HUES48 (cell line): ENCODE results near the gene COL5A1.

Experiments used
- H3K27ac ChIP-seq: one replicate; pipeline ENCODE4 v1.7.0; 2013; ENCODE audit warnings: low read depth, low read length, inconsistent platforms
- H3K27me3 ChIP-seq: 2 replicates; pipeline ENCODE4 v1.6.1; 2013; ENCODE audit warnings: mild to moderate bottlenecking, low read length; ENCODE audit not compliant: control insufficient read depth, insufficient read depth
- H3K36me3 ChIP-seq: 2 replicates; pipeline ENCODE4 v1.6.1; 2013; ENCODE audit warnings: low read length; ENCODE audit not compliant: control insufficient read depth, insufficient read depth
- H3K4me1 ChIP-seq: 2 replicates; pipeline ENCODE4 v1.6.1; 2013; ENCODE audit warnings: mild to moderate bottlenecking, low read length; ENCODE audit not compliant: control insufficient read depth, insufficient read depth
- H3K4me3 ChIP-seq: 2 replicates; pipeline ENCODE4 v1.5.1; 2013; ENCODE audit warnings: mild to moderate bottlenecking, low read depth, low read length
- H3K9ac ChIP-seq: 2 replicates; pipeline ENCODE4 v1.6.1; 2013; ENCODE audit warnings: mild to moderate bottlenecking, low read depth, low read length, moderate library complexity
- H3K9me3 ChIP-seq: 2 replicates; pipeline ENCODE4 v1.6.1; 2013; ENCODE audit warnings: low read length; ENCODE audit not compliant: control insufficient read depth, insufficient read depth

Gene COL5A1

GRCh38 chr9:134600371-134600770 is 41.2 kb upstream of the COL5A1 start:
- no peaks in the 10 kb centered on the region for H3K4me1 ChIP-seq
- no peaks in the 10 kb centered on the region for H3K36me3 ChIP-seq
- H3K9me3 ChIP-seq = no peaks in the 10 kb centered on the region; the same call in 1 of the 2 replicates
- H3K4me3 ChIP-seq = no peak overlapping the region
- no peak overlapping the region for H3K9ac ChIP-seq
- H3K27me3 ChIP-seq = no peaks in the 10 kb centered on the region
- no peak overlapping the region for H3K27ac ChIP-seq

- Histone ChIP-seq H3K9me3 (no peaks in the 10 kb centered on the region), H3K27me3 (no peaks in the 10 kb centered on the region), H3K4me1 (no peaks in the 10 kb centered on the region), H3K9ac (no peak overlapping the region), H3K4me3 (no peak overlapping the region), H3K36me3 (no peaks in the 10 kb centered on the region), H3K27ac (no peak overlapping the region)
Observed at GRCh38 chr9:134600836-134601638, 40.6 kb upstream of the COL5A1 start.

- H3K9ac ChIP-seq = no peak overlapping the region
- no peaks in the 10 kb centered on the region for H3K36me3 ChIP-seq
- H3K27ac ChIP-seq = peak overlapping the region; percentile 83
- H3K4me3 ChIP-seq = no peak overlapping the region
- no peaks in the 10 kb centered on the region for H3K9me3 ChIP-seq
- no peaks in the 10 kb centered on the region for H3K27me3 ChIP-seq
- H3K4me1 ChIP-seq = no peaks in the 10 kb centered on the region
Observed at GRCh38 chr9:134601764-134602163, 39.8 kb upstream of the COL5A1 start.

GRCh38 chr9:134602547-134603362 is 38.8 kb upstream of the COL5A1 start:
- Histone ChIP-seq H3K4me1 (no peaks in the 10 kb centered on the region), H3K4me3 (no peak overlapping the region), H3K9me3 (no peaks in the 10 kb centered on the region), H3K27ac (peak overlapping the region; percentile 83), H3K36me3 (no peaks in the 10 kb centered on the region), H3K9ac (no peak overlapping the region), H3K27me3 (no peaks in the 10 kb centered on the region)

- Histone ChIP-seq H3K36me3 (no peaks in the 10 kb centered on the region), H3K27me3 (no peaks in the 10 kb centered on the region), H3K4me3 (no peak overlapping the region), H3K4me1 (no peaks in the 10 kb centered on the region), H3K27ac (no peak overlapping the region), H3K9ac (no peak overlapping the region), H3K9me3 (no peaks in the 10 kb centered on the region)
Observed at GRCh38 chr9:134604834-134605233, 36.8 kb upstream of the COL5A1 start.

GRCh38 chr9:134605351-134605965 is 36.1 kb upstream of the COL5A1 start:
- H3K9me3 ChIP-seq = no peaks in the 10 kb centered on the region
- H3K4me1 ChIP-seq = no peaks in the 10 kb centered on the region
- no peak overlapping the region for H3K27ac ChIP-seq
- H3K9ac ChIP-seq = no peak overlapping the region
- H3K4me3 ChIP-seq = no peak overlapping the region
- no peaks in the 10 kb centered on the region for H3K27me3 ChIP-seq
- H3K36me3 ChIP-seq = no peaks in the 10 kb centered on the region

GRCh38 chr9:134605966-134606357 is 35.6 kb upstream of the COL5A1 start:
- Histone ChIP-seq H3K4me3 (no peak overlapping the region), H3K9ac (no peak overlapping the region), H3K27ac (no peak overlapping the region), H3K9me3 (no peaks in the 10 kb centered on the region), H3K4me1 (no peaks in the 10 kb centered on the region), H3K36me3 (no peaks in the 10 kb centered on the region), H3K27me3 (no peaks in the 10 kb centered on the region)

- no peaks in the 10 kb centered on the region for H3K36me3 ChIP-seq
- H3K27me3 ChIP-seq = no peaks in the 10 kb centered on the region
- no peak overlapping the region for H3K27ac ChIP-seq
- no peak overlapping the region for H3K9ac ChIP-seq
- H3K4me3 ChIP-seq = no peak overlapping the region
- peaks cover 5% of the 10 kb centered on the region; the same call in 1 of the 2 replicates for H3K9me3 ChIP-seq
- H3K4me1 ChIP-seq = no peaks in the 10 kb centered on the region
Observed at GRCh38 chr9:134606951-134607731, 34.5 kb upstream of the COL5A1 start.

- H3K4me3 ChIP-seq = no peak overlapping the region
- H3K27ac ChIP-seq = no peak overlapping the region
- no peaks in the 10 kb centered on the region for H3K4me1 ChIP-seq
- H3K9ac ChIP-seq = no peak overlapping the region
- H3K27me3 ChIP-seq = no peaks in the 10 kb centered on the region
- H3K9me3 ChIP-seq = peaks cover 13% of the 10 kb centered on the region
- no peaks in the 10 kb centered on the region for H3K36me3 ChIP-seq
Observed at GRCh38 chr9:134607971-134608370, 33.6 kb upstream of the COL5A1 start.

GRCh38 chr9:134611046-134611445 is 30.6 kb upstream of the COL5A1 start:
- no peak overlapping the region for H3K9ac ChIP-seq
- H3K4me1 ChIP-seq = no peaks in the 10 kb centered on the region
- H3K4me3 ChIP-seq = no peak overlapping the region
- no peaks in the 10 kb centered on the region for H3K36me3 ChIP-seq
- no peak overlapping the region for H3K27ac ChIP-seq
- peaks cover 27% of the 10 kb centered on the region for H3K9me3 ChIP-seq
- no peaks in the 10 kb centered on the region for H3K27me3 ChIP-seq
